HUES6 (cell line): ENCODE data around the gene NOL9.

Source experiments
- H3K27ac ChIP-seq: 2 replicates; pipeline ENCODE4 v1.7.0; 2013; ENCODE audit warnings: low read depth, mild to moderate bottlenecking, low read length, inconsistent platforms
- H3K27me3 ChIP-seq: 2 replicates; pipeline ENCODE4 v1.6.1; 2013; ENCODE audit warnings: low read length; ENCODE audit not compliant: control insufficient read depth, insufficient read depth
- H3K36me3 ChIP-seq: 2 replicates; pipeline ENCODE4 v1.6.1; 2013; ENCODE audit warnings: low read length; ENCODE audit not compliant: control insufficient read depth, insufficient read depth
- H3K4me1 ChIP-seq: 2 replicates; pipeline ENCODE4 v1.6.1; 2013; ENCODE audit warnings: low read length; ENCODE audit not compliant: control insufficient read depth, insufficient read depth
- H3K4me3 ChIP-seq: 2 replicates; pipeline ENCODE4 v1.5.1; 2013; ENCODE audit warnings: low read depth, low read length
- H3K9ac ChIP-seq: one replicate; pipeline ENCODE4 v1.6.1; 2013; ENCODE audit warnings: mild to moderate bottlenecking, low read length
- H3K9me3 ChIP-seq: 2 replicates; pipeline ENCODE4 v1.6.1; 2013; ENCODE audit warnings: low read depth, low read length; ENCODE audit not compliant: control insufficient read depth, insufficient read depth

The NOL9 gene

GRCh38 chr1:6472391-6472790 lies 81.9 kb downstream of the NOL9 start:
- Histone ChIP-seq H3K4me1 (peaks cover 31% of the 10 kb centered on the region), H3K9ac (no peak overlapping the region), H3K27ac (no peak overlapping the region), H3K27me3 (no peaks in the 10 kb centered on the region), H3K4me3 (no peak overlapping the region), H3K36me3 (peaks cover 38% of the 10 kb centered on the region), H3K9me3 (no peaks in the 10 kb centered on the region)

- no peak overlapping the region for H3K4me3 ChIP-seq
- H3K4me1 ChIP-seq = peaks cover 27% of the 10 kb centered on the region
- H3K9ac ChIP-seq = no peak overlapping the region
- no peak overlapping the region for H3K27ac ChIP-seq
- H3K9me3 ChIP-seq = no peaks in the 10 kb centered on the region
- H3K36me3 ChIP-seq = peaks cover 38% of the 10 kb centered on the region
- H3K27me3 ChIP-seq = no peaks in the 10 kb centered on the region
These were observed 82.3 kb downstream of the NOL9 start for GRCh38 chr1:6471970-6472368.
